NCI-H345 treated with DMSO at 0.1 percent for 48 hours (cell line): ENCODE data around the gene HS3ST3A1.
"Not testable (repeated sequence)": the region's sequence is repeated elsewhere in the genome, so short reads cannot be mapped to it uniquely, and the experiment has no call there.

Source experiments
- DNase-seq: peaks from one replicate; lab custom pipeline; 2025; ENCODE audit not compliant: unreplicated experiment; lab: John Stamatoyannopoulos, UW

Gene HS3ST3A1

GRCh38 chr17:13576661-13577526 is 24.8 kb downstream of the HS3ST3A1 start:
- DNase-seq, result no peak

DNA sequence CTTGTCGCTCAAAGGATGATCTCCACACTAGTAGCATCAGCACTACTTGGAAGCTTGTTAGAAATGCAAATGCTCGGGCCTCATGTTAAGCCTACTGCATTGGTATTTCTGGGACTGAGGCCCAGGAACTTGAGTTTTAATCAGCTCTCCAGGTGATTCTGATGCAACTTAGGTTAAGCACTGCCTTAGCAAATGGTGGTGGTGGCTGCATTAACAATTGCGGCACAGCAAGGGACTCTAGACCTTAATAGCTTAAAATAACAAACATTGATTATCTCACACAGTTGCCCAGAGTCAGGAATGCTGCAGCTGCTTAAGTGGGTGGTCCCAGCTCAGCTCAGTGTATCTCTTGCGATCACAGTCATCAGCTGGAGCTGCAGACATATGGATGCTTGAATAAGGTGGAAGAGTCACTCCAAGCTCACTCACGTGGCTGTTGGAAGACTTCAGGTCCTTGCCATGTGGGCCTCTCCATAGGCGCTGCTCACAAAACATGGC is 25.8 kb downstream of the HS3ST3A1 start:
- DNase-seq, result no peak

- DNase-seq, result no peak
Measured at GRCh38 chr17:13575466-13575865, 26.3 kb downstream of the HS3ST3A1 start.

- DNase-seq, result no peak
Measured at GRCh38 chr17:13572581-13572980, 29.1 kb downstream of the HS3ST3A1 start.

- no peak for DNase-seq
Measured at GRCh38 chr17:13569398-13570123, 32.2 kb downstream of the HS3ST3A1 start.

- no peak for DNase-seq
Measured at GRCh38 chr17:13568582-13569397, 32.9 kb downstream of the HS3ST3A1 start.

DNA sequence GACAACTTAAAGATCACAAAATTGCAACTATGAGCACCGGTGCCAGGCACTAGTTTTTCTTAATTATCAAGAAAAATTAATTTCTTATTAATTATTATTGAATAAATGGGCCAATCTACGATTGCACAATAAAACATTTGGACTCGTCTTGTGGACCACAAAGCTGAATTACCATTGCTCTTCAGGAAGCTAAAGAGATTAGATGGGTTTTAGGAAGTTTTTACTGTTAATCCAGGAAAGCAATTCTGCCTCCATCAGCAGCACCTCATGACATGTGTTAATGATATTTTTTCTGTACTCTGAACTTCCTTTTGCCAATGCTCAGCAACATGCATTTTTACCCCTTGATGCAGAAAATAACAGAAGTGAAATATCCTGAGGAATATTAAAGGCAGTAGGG is 37.9 kb downstream of the HS3ST3A1 start:
- DNase-seq, result no peak

DNA sequence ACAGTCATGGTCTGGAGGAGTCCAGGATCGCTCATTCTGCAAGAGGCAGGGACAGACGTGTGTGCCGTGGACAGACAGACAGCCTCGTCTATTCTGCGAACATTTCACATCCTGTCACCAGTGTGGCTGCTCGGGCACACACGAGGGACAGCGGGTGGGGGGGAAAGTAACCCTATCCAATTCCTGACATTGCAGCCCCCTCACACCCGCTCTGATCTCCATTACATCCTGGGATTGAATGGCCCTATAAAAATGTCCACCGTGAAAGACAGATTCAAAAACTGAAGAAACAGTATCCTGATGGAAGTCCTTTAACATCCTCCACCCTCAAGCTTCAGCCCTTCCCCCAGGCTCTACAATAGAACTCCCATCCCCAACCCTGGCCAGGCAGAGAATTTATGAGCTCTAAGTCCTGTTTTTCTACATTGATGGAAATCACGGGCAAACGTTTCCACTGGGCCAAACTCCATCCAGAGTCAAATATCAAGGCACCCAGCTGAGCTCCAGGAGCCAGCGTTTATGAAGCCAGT is 39.4 kb downstream of the HS3ST3A1 start:
- DNase-seq, result no peak

DNA sequence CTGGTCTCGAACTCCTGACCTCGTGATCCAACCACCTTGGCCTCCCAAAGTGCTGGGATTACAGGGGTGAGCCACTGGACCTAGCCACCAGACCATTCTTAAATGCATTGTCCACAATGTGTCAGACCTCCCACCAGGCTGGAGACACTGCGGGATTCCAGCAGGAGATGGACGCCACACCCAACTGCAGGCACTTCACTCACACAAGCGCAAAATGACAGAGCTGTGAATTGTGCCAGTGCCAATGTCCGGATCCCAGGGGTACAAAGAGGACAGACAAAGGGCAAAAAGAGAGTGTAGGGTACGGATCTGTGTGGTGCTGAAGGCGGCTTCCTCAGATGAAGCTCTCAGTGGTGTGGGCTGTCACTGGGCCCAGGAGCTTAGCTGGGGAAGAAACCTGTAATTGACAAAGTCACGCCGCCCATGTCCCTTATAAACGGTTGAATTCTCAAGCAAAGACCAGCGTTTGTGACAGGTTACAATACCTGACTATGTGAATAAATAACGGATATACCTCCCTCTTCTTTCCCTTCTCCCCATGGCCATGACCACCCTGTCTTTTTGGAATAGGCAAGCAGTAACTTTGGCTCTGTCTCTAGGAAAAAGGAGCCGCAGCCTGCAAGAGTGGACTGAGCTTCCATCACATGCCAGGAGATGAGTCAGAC is 40.0 kb downstream of the HS3ST3A1 start:
- DNase-seq, result no peak

GRCh38 chr17:13560935-13561334 is 40.8 kb downstream of the HS3ST3A1 start:
- no peak for DNase-seq

- DNase-seq, result no peak
Measured at GRCh38 chr17:13558588-13558987, 43.1 kb downstream of the HS3ST3A1 start.

GRCh38 chr17:13557077-13557476 is 44.7 kb downstream of the HS3ST3A1 start:
- no peak for DNase-seq

GRCh38 chr17:13554231-13554630 is 47.5 kb downstream of the HS3ST3A1 start:
- DNase-seq, result no peak

GRCh38 chr17:13550291-13550690 is 51.4 kb downstream of the HS3ST3A1 start:
- no peak for DNase-seq

DNA sequence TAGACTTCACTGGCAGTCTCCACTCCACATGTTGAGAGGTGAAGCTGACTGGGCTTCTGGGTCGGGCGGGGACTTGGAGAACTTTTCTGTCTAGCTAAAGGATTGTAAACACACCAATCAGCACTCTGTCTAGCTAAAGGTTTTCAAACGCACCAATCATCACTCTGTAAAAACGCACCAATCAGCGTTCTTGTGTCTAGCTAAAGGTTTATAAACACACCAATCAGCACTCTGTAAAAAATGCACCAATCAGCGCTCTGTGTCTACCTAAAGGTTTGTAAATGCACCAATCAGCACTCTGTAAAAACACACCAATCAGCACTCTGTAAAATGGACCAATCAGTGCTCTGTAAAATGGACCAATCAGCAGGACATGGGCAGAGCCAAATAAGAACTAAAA is 53.2 kb downstream of the HS3ST3A1 start:
- not testable (repeated sequence) for DNase-seq

- DNase-seq, result no peak
Measured at GRCh38 chr17:13546851-13547250, 54.9 kb downstream of the HS3ST3A1 start.

DNA sequence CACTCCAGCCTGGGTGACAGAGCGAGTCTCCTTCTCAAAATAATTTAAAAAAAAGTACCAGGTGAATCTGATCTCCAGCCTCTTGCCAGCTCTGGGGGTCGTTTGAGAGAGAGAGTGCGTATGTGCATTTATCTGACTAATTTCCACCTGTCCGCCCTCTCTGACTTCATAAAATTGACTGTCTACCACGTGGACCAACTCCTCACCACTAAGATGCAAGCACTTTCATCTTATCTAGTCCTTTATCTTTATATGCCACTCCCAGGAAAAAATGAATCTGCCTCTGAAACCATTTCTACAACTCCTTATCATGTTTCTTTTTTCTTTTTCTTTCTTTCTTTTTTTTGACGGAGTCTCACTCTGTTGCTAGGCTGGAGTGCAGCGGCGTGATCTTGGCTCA is 55.8 kb downstream of the HS3ST3A1 start:
- DNase-seq, result no peak

GRCh38 chr17:13544765-13545164 is 57.0 kb downstream of the HS3ST3A1 start:
- no peak for DNase-seq

DNA sequence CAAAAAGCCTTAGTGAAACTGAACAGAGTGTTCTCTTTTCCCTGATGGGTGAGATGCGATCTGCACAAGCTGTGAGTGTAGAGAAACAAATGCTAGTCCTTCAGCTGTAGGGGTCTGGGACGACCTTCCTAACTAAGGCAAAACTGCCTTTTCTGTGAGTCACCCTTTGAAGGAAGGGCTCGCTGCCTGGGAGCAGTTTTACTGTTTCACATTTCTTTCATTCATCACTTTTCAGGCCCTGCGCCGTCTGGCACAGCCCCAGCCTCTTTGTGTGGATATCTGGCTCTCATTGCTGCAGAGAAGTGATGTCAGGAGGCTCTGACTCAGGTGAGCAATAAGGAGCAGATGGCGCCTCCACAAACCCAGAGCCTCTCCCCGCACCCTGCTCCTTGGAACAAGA is 57.4 kb downstream of the HS3ST3A1 start:
- no peak for DNase-seq

- no peak for DNase-seq
Measured at GRCh38 chr17:13542636-13543035, 59.1 kb downstream of the HS3ST3A1 start.
